Tibial nerve (tissue), 3 donors: ENCODE results near the gene PPP1R3E.
A peak's percentile ranks its signal among the peaks of the same experiment; 100 is the strongest.

Experiments used
- CTCF ChIP-seq, 5 experiments: fragments of 200-600 bp in 3 of 5; fragments of 450-650 bp in 2 of 5; sonication (generic) in 3 of 5; IDR thresholded peaks; one replicate each; pipeline ENCODE4 v1.5.1; 2016 to 2019; ENCODE audit warnings: antibody characterized with exemption in 5 of 5, mild to moderate bottlenecking in 3 of 5, moderate library complexity in 2 of 5
- POLR2A ChIP-seq, 2 donors: fragments of 450-650 bp; IDR thresholded peaks; one replicate each; pipeline ENCODE4 v1.6.1; 2017; ENCODE audit warnings: antibody characterized with exemption in 2 of 2, mild to moderate bottlenecking in 2 of 2, moderate library complexity in 2 of 2

GRCh38 chr14:23294734-23295561, 7.7 kb downstream of the PPP1R3E start:
- TF ChIP-seq CTCF (IDR thresholded peaks at IDR 0.05) (peak; percentile 66 to 94 (median 71)), POLR2A (IDR thresholded peaks at IDR 0.05) (no peak)
